NCI-H446 treated with DMSO at 0.1 percent for 48 hours (cell line): ENCODE results near the gene RNF152.

Experiments used
- DNase-seq: peaks from one replicate; lab custom pipeline; 2025; lab: John Stamatoyannopoulos, UW

Gene RNF152

DNA sequence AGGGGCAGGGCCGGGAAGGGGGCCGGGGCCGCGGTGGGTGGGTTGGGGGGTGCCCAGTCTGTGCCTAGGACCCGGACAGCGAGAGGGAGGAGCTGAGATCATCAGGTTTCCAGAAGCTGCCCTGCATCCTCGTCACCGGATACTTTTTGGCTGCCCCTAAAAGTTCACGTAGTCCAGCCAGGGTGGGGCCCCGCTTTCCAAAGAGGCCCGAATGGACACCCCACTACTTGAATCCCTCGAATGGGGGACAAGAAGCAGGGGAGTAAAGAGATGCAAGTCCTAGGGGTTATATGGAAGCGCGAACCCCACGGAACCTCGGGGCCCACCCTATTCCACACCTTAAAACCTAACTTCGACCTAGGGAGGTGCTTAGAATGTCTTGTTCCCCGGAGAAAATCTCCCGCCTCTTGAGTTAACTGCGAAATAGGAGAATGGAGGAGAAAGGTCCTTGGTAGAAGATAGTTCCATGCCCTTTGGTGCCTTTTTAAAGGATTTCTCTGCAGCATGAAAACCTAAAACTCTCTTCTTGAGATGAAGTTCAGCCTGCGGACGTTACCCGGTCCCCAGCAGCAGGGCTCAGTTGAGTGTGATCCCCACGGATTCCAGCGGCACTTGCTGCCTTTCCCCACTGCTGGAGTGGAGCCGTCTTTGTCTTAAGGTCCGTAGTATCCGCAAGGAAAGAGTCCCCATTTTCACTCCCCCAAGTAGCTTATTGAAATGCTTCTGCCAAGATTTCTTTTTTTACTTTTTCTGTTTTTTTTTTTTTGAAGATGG lies 2.1 kb upstream of the RNF152 start:
- no peak for DNase-seq

DNA sequence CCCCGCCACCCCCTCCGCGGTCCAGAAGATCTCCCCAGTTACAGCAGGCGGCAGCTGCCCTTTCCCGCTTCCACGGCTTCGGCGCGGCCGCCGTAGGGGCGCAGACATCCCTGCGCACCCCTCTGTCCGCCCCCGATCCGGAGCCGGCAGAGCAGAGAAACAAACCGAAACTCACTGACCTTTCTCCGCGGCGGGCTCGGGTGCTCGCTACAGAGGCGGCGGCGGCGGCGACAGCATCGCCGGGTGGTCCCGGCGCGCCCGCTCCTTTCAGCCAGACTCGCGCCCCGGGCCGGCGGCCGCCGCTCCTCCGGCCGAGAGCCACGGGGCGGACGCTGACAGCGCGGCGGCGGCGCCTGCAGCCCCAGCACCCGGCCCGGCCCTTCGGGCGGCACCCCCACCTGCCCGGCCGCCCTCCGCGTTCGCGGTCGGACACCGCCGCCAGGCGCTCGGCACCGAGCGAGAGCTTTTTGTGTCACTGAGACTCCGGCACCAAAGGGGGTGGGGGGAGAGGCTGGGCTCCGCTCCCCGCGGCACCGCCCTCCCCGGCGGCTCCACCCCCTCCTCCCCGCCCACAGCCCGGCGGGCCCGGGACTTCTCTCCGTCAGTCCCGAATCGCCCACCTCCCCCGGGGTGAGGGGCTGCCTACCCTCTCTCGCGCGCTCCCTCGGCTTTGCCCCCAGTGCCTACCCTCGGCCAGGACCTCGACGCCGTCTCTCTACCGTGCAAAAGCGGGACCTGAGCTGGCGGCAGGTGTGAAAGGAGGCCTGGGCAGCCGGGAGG lies 1.4 kb upstream of the RNF152 start:
- peak; percentile 46 for DNase-seq

DNA sequence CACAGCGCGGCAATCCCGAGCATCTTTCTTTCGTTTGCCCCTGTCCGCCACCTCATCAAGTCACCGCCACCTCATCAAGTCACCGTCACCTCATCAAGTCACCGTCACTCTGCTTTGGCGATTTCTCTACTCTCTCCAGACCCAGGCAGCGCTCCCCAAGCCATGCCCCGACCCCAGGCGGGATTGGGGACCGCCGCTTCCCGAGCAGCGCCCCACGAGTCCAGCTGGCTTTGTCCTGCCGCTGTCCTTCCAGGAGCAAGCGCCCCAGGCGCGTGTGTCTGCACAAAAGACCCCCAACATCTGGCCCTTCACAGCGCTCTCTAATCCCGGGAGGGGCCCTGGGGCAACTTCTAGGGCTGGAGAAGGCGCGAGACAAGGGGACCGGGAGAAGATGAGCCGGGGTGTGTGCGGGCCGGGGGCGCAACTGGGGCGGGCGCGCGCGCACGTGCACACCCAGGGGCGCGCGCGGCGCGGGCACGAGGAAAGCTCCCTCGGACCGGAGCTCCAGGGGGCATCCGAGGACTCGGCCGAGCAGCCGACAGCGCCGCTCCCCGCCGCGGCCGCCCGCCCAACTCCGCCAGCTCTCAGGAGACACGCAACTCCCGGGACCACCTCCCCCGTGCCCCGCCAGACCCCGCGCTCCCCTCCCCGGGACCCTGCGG lies 633 bp upstream of the RNF152 start:
- no peak for DNase-seq

DNA sequence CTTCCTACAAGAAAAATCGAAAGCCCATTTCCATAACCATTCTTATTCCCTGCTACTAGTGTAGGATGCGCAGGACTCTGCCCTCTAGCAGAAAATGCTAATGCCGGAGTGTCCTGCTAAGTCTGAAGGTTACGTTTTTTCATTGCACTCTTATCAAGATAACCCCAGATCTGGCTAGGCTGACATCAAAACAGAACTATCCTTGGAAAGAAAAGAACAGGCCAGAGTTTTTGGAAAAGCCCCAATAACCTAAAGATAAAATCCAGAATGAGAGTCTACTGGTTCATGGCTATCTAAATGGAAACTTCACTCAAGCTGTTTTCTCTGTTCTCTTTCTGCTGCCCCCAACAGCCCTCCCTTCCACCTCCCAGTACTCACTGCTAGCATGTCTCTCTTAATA lies 913 bp downstream of the RNF152 start:
- DNase-seq, result no peak

DNA sequence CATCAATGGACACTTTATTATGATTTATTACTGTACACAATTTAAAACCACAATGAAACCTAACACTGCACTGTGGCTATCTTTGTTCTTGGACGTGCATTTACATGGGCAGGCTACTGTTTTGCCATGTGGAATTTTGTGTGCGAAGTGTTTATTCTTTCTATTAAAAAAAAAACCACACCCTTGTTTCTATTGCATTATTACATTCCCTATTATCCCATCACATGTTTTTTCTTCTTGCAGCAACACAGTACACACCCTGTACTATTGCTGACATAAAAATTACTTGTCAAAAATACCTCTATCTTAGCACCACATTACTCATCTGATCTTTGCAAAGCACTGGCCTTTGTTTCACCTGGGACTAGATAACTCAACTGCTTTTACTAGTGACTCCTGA lies 1.5 kb downstream of the RNF152 start:
- DNase-seq, result no peak

DNA sequence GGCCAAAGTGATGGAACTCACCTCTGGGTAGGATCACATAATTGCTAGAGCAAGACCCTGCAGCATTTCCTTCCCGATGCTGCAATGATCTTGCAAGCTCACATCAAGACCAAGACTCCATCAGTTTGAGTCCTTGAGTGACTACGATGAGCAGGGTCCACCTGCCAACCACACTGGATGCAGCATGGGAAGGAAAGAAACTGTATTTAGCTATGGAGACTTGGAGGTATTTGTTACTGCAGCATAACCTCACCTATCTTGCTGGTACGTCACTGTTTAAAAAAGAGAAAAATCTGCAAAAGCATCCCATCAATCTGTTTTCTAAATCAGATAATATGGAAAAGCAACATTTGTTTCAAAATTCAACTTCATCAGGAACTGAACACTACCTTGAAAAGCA lies 2.5 kb downstream of the RNF152 start:
- DNase-seq, result no peak

DNA sequence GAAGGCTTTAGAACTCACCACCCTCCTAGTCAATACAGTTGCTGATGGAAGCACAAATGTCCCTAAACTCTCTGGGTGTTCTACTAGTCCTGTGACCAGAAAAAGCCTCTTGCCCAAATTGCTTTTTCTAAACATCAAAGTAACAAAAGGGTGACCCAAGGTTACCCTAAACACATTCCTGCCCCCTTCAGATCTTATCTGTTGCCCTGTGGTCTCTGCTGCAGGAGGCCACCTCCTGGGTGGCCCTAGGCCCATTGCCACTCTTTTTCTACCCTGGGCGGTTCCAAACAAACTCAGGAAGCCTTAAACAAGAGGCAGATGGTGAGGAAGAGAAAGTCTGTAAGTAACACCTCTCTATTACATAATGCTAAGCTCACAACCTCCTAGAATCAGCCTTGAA lies 3.3 kb downstream of the RNF152 start:
- DNase-seq, result no peak

DNA sequence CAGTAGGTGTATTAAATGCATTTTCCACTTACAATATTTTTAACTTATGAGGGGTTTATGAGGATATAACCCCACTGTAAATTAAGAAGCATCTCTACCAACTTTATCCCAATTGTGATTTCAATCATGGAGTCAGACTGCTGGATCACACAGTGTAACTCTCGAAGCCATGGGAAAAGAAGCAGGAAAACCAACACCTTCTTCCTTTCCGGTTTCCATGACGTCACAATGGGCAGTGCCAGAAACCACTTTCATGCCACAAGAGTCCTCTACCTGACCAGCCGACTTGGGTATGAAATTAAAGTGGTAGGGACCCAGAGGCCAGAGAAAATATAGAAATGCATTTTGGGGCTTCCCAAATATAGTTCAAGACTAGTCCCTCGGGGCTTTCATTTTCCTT lies 4.2 kb downstream of the RNF152 start:
- DNase-seq, result no peak

DNA sequence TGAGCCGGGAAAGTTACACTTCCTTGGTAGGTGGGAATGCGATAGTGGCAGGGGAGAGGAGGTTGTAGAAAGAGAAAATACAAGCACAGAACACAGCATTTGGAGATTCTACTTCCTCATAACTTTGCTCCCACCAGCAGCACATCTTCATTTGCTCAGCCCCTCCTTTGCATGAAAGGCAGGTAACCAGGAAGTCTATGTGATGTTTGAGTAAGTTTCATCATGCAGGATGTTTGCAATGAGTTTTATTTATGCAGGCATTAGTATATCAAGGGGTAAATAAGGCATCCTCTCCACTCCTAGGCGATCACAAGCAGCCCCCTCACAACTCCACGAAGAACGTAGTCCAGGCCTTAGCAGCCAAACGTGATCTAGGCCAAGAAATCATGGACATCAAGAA lies 5.0 kb downstream of the RNF152 start:
- DNase-seq, result no peak

DNA sequence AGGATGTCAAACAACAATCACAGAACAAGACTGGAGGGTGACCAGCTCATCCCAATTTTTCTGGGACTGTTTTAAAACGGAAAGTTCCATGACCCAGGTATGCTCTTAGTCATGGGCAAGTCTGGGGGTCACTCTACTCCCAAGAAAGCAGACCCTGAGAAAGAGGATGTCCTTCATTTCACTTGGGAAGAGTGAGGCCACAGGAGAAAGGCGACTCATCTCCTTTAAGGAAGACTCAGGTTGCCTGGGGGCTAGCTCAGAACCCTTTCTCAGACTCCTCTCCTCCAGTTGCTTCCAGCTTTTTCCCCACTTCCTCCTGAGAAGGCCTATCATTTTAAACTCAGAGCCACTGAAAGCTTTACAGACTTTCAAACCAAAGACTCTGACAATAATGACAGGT lies 9.3 kb downstream of the RNF152 start:
- DNase-seq, result no peak

DNA sequence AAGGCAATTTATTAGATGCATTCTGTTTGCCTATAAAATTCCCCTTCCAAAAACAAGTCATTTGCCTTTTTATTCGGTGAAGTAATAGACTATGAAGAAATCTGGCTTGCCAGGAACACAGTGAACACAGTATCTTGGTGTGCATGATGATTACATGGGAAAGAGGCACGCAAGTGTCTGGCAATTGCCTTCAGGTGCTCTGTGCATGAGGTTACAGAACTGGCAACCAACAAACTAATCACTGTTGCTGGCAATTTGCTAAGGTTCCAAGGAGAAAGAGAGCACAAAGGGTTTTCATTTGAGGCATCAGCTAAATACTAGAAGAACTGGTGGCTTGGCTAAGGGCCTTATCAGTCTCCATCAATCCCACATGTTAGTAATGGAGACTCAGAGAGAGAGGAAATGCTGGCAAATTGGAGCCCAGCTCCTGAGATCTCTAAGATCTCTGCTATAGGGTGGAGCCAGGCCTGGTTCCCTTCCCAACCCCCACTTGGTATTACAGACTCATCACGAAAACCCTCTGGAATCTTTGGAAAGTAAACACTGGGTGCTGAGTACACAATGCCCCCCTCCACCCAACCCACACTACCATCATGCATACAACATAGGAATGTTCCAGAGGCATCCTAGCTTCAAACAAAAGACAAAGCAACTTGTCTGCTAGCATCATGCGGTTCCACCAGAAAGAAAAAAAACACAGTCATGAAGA lies 10.4 kb downstream of the RNF152 start:
- DNase-seq, result no peak

DNA sequence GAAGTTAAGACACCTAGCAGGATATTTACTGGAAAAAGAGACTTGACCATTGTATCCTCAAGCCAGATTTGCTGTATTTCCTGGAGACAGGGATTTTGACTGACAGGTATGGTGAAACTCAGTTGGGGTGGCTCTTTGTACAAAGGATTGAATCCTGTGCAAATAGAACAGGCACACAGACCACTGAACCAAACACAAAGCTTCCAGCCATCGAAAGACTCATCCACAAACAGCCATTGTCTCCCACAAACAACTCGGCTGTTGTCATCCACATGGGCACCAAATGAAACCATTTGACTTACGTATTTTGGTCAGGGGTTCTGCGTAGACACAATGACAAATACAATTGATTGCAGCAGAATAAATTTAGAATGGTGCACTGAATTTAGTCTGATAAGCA lies 15.9 kb downstream of the RNF152 start:
- DNase-seq, result no peak

DNA sequence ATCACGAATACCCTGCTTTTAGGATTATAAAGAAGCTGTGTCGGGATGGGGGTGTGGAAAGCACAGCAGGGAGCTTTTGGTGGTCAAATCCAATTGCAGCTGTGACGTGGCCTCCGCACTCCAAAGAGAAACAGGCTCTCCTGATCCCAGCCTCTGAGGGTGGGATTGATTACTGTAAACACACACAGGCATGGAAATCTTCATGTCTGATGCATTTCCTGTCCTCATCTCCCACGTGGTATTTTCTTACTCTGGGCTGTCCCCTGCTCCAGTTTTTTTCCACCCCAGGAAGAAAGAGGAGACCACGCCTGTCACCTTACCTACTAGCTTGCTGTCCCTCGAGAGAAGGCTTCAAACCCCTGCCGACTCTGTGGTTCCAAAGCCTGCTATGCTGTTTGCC lies 22.7 kb downstream of the RNF152 start:
- no peak for DNase-seq

DNA sequence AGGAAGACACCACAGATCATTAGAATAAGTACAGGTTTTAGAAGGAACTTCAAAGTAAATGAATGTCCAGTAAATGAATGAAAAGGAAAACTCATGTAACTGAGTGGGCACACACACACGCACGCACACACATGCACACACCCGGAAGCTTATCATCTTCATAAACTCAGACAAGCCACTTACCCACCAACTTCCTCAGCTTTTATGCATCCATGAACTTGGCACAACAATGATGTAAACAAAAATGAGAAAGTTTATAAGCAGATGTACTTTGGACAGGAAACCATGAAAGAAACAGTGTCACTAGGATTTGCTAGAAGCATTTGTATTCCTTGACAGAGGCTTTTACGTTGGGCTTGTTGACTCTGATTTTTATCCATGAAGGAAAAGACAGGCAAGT lies 23.2 kb downstream of the RNF152 start:
- no peak for DNase-seq

DNA sequence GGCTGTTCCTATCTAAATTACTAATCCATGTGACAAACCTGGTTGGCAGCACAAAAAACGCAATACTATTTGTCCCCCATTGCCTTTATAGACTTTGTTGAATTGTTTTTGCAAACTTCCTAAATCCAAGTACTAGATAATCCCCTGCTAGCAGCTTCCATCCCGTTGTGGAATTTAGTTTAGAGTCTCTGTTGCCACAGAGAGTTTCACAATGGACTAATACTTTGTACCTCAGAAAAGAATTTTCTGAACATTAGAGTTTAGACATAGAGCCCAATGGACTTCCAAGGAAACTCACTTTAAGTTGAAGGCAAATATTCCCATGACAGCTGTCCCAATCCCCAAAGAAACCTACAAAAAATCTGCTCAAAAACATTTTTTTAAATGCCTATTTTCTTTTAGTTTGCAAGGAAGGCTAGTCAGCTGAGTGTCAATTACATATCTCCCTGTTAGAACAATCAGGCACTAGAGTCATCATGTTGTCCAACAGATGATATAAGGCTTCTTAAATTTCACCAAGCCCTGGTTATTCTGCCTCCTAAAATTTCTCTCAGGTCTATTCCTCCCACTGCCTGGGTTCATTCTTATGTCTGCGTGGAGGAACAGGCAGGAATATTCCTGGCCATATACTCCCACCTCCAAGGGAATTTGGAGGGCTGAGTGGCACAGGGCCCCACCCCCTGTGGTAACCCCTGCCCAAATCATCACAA lies 27.2 kb downstream of the RNF152 start:
- DNase-seq, result no peak

DNA sequence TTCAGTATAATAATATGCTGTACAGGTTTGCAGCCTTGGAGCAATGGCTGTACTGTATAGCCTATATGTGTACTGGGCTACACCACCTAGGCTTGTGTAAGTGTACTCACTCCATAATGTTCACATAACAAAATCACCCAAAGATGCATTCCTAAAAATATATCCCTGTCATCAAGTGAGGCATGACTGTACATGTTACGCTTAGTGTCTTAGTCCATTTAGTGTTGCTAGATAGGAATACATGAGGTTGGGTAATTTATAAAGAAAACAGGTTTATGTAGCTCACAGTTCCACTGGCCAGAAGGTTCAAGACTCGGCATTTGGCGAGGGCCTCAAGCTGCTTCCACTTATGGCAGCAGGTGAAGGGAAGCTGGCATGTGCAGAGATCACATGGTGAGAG lies 31.4 kb downstream of the RNF152 start:
- DNase-seq, result no peak

DNA sequence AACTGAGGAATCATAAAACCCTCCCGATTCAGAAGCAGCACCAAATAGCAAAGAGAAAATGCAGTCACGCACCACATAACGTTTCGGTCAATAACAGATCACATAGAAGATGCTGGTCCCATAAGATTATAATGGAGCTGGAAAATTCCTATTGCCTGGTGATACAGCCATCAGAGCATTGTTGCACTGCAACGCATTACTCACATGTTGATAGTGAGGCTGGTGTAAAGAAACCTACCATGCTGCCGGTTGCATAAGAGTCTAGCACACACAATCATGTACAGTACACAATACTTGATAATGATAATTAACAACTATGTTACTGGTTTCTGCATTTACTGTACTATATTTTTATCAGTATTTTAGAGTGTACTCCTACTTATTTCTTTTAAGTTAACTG lies 32.5 kb downstream of the RNF152 start:
- DNase-seq, result no peak

DNA sequence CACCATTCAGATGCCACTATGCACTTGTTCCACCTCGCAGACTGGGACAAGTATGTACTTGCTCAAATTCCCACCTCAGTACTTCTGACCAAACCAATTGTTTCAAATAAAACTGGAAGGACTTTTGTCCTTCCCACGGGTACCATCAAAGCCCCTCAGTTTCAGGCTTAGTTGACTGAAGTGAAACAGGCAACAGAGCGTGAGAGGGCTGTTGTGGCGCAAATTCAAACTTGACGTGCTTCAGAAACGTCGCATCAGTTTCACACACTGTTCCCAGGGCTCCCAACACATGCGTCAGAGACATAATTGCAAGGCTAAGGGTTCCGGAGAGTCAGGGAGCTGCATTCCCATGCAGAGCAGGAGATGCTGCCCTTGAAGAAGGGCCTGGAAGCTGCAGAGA lies 33.7 kb downstream of the RNF152 start:
- no peak for DNase-seq

DNA sequence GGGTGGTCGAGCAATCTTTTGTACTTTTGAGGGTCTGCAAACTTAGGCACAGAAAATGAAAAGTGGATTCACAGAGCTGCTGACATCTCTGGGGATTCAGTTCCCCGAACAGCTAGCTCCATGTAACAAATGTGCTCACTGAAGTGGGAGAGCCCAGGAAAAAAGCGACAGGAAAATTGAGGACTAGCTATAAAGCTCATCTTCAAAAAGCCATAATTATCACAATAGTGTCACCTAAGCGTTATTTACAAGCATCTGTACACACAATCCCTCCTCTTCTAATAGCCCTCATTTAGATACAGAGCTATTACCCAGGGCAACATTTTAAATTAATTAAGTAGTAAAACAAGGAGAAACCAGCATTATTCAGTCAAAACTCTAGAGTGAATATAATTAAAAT lies 36.1 kb downstream of the RNF152 start:
- no peak for DNase-seq

DNA sequence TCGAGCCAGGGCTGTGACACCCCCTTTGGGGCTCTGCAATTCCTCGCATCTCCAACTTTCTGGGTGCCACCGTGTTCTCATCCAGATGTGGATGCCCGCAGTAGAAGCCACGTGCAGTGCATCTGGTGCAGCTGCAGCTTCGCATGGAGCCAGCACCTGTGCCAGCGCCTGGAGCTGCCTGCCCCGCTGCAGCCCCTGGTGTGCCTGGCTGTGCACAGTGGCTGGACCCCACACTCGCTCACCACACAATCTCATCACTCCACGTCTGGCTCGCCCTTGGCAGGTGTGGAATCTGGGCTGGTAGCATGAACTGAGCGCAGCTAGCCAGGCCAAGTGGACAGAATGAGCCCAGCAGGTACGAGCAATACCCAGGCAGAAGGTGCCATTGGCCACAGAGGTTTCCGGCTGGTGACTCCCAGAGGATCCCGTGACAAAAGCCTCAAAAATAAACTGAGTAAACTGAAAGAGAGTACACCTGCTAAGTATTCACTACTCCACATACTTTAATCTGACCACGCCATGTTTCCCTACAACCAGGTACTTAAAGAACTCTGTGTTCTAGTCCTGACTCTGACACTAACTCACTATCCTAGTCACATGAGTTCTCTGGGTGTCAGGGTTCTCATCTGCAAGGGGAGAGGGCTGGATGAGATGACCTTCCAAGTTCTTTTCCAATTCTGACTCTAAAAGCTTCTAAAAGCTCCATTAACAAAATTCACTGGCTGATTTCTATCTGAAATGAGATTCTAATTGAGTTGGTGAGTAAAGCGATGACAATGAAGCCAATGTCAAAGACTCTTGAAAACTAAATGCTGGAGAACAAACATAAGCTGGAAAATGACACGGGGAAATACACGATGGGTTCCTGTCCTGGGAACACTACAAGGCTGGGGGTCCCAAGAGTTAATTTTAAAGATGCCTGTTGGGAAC lies 37.1 kb downstream of the RNF152 start:
- no peak for DNase-seq
